Inferior parietal cortex (tissue), 1 donor: ENCODE measurements around the gene IL31.

Experiments used
- DNase-seq: peaks from one replicate; pipeline ENCODE4 v3.0.0-alpha.2; 2016; ENCODE audit errors: extremely low spot score

IL31 gene

GRCh38 chr12:122129131-122129530 lies 44.9 kb downstream of the IL31 start:
- DNase-seq: no peak

DNA sequence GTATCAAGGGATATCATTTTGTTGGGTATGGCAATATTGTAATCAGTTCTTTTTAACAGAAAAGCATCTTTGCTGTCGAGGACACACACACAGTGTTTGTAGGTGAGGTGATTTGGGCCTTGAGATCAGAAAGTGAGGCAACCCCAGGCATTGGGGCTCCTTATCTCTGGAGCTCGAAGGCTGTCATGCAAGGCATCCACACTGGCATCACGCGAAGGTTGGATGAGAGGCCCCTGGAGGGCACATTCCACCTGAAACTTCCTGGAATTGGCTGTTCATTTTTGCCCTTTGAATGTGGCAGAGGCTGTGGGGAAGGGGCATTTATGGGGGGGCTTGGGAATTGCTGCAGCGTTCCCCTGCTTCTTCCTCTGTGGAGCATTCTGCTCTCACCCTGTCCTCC lies 45.5 kb downstream of the IL31 start:
- DNase-seq: no peak

DNA sequence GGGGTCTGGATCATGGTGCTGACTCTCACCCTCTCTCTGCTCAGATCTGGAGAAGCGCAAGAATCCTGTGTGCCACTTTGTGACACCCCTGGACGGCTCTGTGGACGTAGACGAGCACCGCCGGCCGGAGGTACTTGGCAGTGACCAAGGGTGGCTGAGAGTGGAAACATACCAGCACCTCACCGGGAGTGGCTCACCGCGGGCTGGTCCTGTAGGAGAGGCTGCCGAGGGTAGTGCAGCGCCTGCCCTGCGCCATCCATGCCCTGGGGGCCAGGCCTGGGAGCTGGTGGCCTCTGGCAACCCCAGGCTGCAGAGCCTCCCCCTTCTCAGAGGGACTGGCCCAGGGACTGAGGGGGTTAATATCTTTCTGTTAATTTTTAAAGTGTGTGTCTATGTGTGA lies 46.2 kb downstream of the IL31 start:
- DNase-seq: no peak

- no peak for DNase-seq
These were observed 47.1 kb downstream of the IL31 start for GRCh38 chr12:122126713-122127597.

GRCh38 chr12:122126342-122126635 lies 47.7 kb downstream of the IL31 start:
- DNase-seq: no peak

GRCh38 chr12:122125452-122126341 lies 48.3 kb downstream of the IL31 start:
- DNase-seq: no peak

DNA sequence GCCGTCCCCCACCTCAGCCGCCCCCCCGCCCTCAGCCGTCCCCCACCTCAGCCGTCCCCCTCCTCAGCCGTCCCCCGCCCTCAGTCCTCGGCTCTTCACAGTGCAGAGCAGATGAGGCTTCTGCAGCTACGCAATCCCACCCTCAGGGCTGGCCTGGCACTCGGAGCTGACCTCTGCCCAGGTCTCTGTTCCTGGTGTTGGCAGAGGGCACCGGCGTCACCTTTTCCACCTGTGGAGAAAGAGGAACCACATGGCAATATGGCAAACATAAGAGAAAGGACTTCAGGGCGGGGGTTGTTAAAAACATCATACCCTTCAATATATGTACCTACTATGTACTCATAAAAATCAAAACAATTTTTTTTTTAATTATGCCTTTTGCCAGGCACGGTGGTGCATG lies 49.7 kb downstream of the IL31 start:
- no peak for DNase-seq

GRCh38 chr12:122123761-122124145 lies 50.3 kb downstream of the IL31 start:
- no peak for DNase-seq

- DNase-seq: peak; percentile 92
These were observed 50.8 kb downstream of the IL31 start for GRCh38 chr12:122123051-122123760.
